GM18519 (cell line): Measurements from ENCODE around the gene SORT1.
A peak's percentile ranks its signal among the peaks of the same experiment; 100 is the strongest.
"Not testable (repeated sequence)": the region's sequence is repeated elsewhere in the genome, so short reads cannot be mapped to it uniquely, and the experiment has no call there.

Source experiments
- ATAC-seq: cut with Tn5 transposase; IDR thresholded peaks from one replicate; pipeline ENCODE4 v1.9.1; 2021; ENCODE audit warnings: mild to moderate bottlenecking, moderate library complexity; ENCODE audit not compliant: unreplicated experiment, low FRiP score

Gene SORT1

GRCh38 chr1:109397581-109398342, at the start of gene SORT1:
Gene SORT1, minus strand, starts transcription at chr1:109397918. Its CDS starts 26 bp downstream, at chr1:109397892.
- peak; percentile 56 for ATAC-seq

- ATAC-seq: not testable (repeated sequence)
Measured at GRCh38 chr1:109445949-109446695, 48.4 kb upstream of the SORT1 start.

- ATAC-seq: no peak
Measured at GRCh38 chr1:109444346-109444745, 46.6 kb upstream of the SORT1 start.

- no peak for ATAC-seq
Measured at GRCh38 chr1:109443476-109443875, 45.8 kb upstream of the SORT1 start.

- no peak for ATAC-seq
Measured at GRCh38 chr1:109441069-109441468, 43.4 kb upstream of the SORT1 start.

GRCh38 chr1:109438798-109439297, 41.1 kb upstream of the SORT1 start:
- ATAC-seq: no peak

- no peak for ATAC-seq
Measured at GRCh38 chr1:109434484-109434883, 36.8 kb upstream of the SORT1 start.

- ATAC-seq: no peak
Measured at GRCh38 chr1:109433322-109433721, 35.6 kb upstream of the SORT1 start.

- ATAC-seq: no peak
Measured at GRCh38 chr1:109432336-109432735, 34.6 kb upstream of the SORT1 start.

- ATAC-seq: no peak
Measured at GRCh38 chr1:109427171-109427467, 29.4 kb upstream of the SORT1 start.

- peak; percentile 93 for ATAC-seq
Measured at GRCh38 chr1:109426281-109427170, 28.8 kb upstream of the SORT1 start, which contains the start of gene PSMA5. Gene PSMA5, minus strand, starts transcription at chr1:109426448. Its CDS starts 118 bp downstream, at chr1:109426330.

GRCh38 chr1:109425391-109426280, 27.9 kb upstream of the SORT1 start:
- no peak for ATAC-seq

GRCh38 chr1:109423498-109423897, 25.8 kb upstream of the SORT1 start:
- no peak for ATAC-seq

GRCh38 chr1:109412551-109412950, 14.8 kb upstream of the SORT1 start:
- no peak for ATAC-seq

- no peak for ATAC-seq
Measured at GRCh38 chr1:109404838-109405237, 7.1 kb upstream of the SORT1 start.

- ATAC-seq: no peak
Measured at GRCh38 chr1:109402025-109402424, 4.3 kb upstream of the SORT1 start.

GRCh38 chr1:109400035-109400655, 2.4 kb upstream of the SORT1 start:
- ATAC-seq: no peak

- ATAC-seq: no peak
Measured at GRCh38 chr1:109399326-109399957, 1.7 kb upstream of the SORT1 start.
